ENCODE measurements around the gene DHH.
A peak's percentile ranks its signal among the peaks of the same experiment; 100 is the strongest.

The DHH gene

GRCh38 chr12:49089821-49090773 is 4.5 kb downstream of the DHH start:
- peak; percentile 31; the same call in 1 of the 2 replicates for TF ChIP-seq ZBTB7A (IDR thresholded peaks at IDR 0.05; ENCODE audit: low read depth)
- TF ChIP-seq TAF1 (IDR thresholded peaks at IDR 0.05; ENCODE audit: low read depth), result no peak

- no peak for TF ChIP-seq NFIC (IDR thresholded peaks at IDR 0.05)
- TF ChIP-seq RAD21 (IDR thresholded peaks at IDR 0.05; ENCODE audit: low read depth), result no peak
- TF ChIP-seq FOXM1 (IDR thresholded peaks at IDR 0.05; ENCODE audit: borderline replicate concordance, low read depth), result no peak
- TF ChIP-seq TCF12 (IDR thresholded peaks at IDR 0.05; ENCODE audit: low read depth), result no peak
- TF ChIP-seq EGR1 (IDR thresholded peaks at IDR 0.05), result no peak
- no peak for TF ChIP-seq CREB1 (IDR thresholded peaks at IDR 0.05; ENCODE audit: low read depth)
- TF ChIP-seq REST (IDR thresholded peaks at IDR 0.05; ENCODE audit: low read depth), result no peak
- TF ChIP-seq ZBTB7A (IDR thresholded peaks at IDR 0.05; ENCODE audit: low read depth), result no peak
- no peak for TF ChIP-seq YY1 (IDR thresholded peaks at IDR 0.05; ENCODE audit: low read depth)
- TF ChIP-seq EP300 (IDR thresholded peaks at IDR 0.05; ENCODE audit: borderline replicate concordance), result no peak
- no peak for TF ChIP-seq USF1 (IDR thresholded peaks at IDR 0.05)
- TF ChIP-seq TEAD4 (IDR thresholded peaks at IDR 0.05), result no peak
- no peak for TF ChIP-seq CEBPB (IDR thresholded peaks at IDR 0.05)
- no peak for TF ChIP-seq TAF1 (IDR thresholded peaks at IDR 0.05; ENCODE audit: low read depth)
- TF ChIP-seq MAX (IDR thresholded peaks at IDR 0.05), result no peak
These were observed 5.7 kb downstream of the DHH start for GRCh38 chr12:49088932-49089330.

- TF ChIP-seq CREB1 (IDR thresholded peaks at IDR 0.05; ENCODE audit: low read depth) (no peak), EGR1 (IDR thresholded peaks at IDR 0.05) (no peak), NFIC (IDR thresholded peaks at IDR 0.05) (no peak), ZBTB7A (IDR thresholded peaks at IDR 0.05; ENCODE audit: low read depth) (peak; percentile 66; the same call in 1 of the 2 replicates), TEAD4 (IDR thresholded peaks at IDR 0.05) (peak; percentile 46), TCF12 (IDR thresholded peaks at IDR 0.05; ENCODE audit: low read depth) (no peak; the same call in 1 of the 2 replicates), FOXM1 (IDR thresholded peaks at IDR 0.05; ENCODE audit: borderline replicate concordance, low read depth) (no peak), MAX (IDR thresholded peaks at IDR 0.05) (peak; percentile 74), YY1 (IDR thresholded peaks at IDR 0.05; ENCODE audit: low read depth) (peak; percentile 73), USF1 (IDR thresholded peaks at IDR 0.05) (0 out of 2 replicates have a peak, but pooled peaks have one; percentile 17), REST (IDR thresholded peaks at IDR 0.05; ENCODE audit: low read depth) (no peak), RAD21 (IDR thresholded peaks at IDR 0.05; ENCODE audit: low read depth) (peak; percentile 85), EP300 (IDR thresholded peaks at IDR 0.05; ENCODE audit: borderline replicate concordance) (no peak), CEBPB (IDR thresholded peaks at IDR 0.05) (no peak), TAF1 (IDR thresholded peaks at IDR 0.05; ENCODE audit: low read depth) (no peak)
These were observed 6.3 kb downstream of the DHH start for GRCh38 chr12:49088150-49088931.

GRCh38 chr12:49086116-49086515 is 8.5 kb downstream of the DHH start:
- TF ChIP-seq FOXM1 (IDR thresholded peaks at IDR 0.05; ENCODE audit: borderline replicate concordance, low read depth), result no peak
- no peak for TF ChIP-seq EP300 (IDR thresholded peaks at IDR 0.05; ENCODE audit: borderline replicate concordance)
- TF ChIP-seq TAF1 (IDR thresholded peaks at IDR 0.05; ENCODE audit: low read depth), result no peak
- TF ChIP-seq ZBTB7A (IDR thresholded peaks at IDR 0.05; ENCODE audit: low read depth), result no peak
- no peak for TF ChIP-seq RAD21 (IDR thresholded peaks at IDR 0.05; ENCODE audit: low read depth)
- no peak for TF ChIP-seq REST (IDR thresholded peaks at IDR 0.05; ENCODE audit: low read depth)
- no peak for TF ChIP-seq MAX (IDR thresholded peaks at IDR 0.05)
- TF ChIP-seq CREB1 (IDR thresholded peaks at IDR 0.05; ENCODE audit: low read depth), result no peak
- TF ChIP-seq TCF12 (IDR thresholded peaks at IDR 0.05; ENCODE audit: low read depth), result no peak
- no peak for TF ChIP-seq YY1 (IDR thresholded peaks at IDR 0.05; ENCODE audit: low read depth)
- no peak for TF ChIP-seq EGR1 (IDR thresholded peaks at IDR 0.05)
- no peak for TF ChIP-seq CEBPB (IDR thresholded peaks at IDR 0.05)
- TF ChIP-seq NFIC (IDR thresholded peaks at IDR 0.05), result no peak
- TF ChIP-seq TEAD4 (IDR thresholded peaks at IDR 0.05), result no peak

Measured in Ishikawa (cell line).